DND-41 (cell line): ENCODE results near the gene NR4A1.

ENCODE experiments used
- ATAC-seq: fragments of 200-7000 bp; cut with Tn5 transposase; 3 replicates; pipeline ENCODE4 v1.9.1; 2021; ENCODE audit warnings: low read depth; ENCODE audit not compliant: insufficient read depth
- DNase-seq: peaks from one replicate; pipeline ENCODE4 v3.0.0-alpha.2; 2020
- H2AFZ ChIP-seq: 2 replicates; pipeline ENCODE4 v1.6.0; 2012; ENCODE audit warnings: low read depth, low read length
- H3K27ac ChIP-seq: 2 replicates; pipeline ENCODE4 v1.5.1; 2012; ENCODE audit warnings: low read length, inconsistent platforms
- H3K27me3 ChIP-seq: fragments of 200-600 bp; sonication (generic); 2 replicates; pipeline ENCODE4 v1.6.0; 2012; ENCODE audit warnings: low read length, mild to moderate bottlenecking, inconsistent platforms; ENCODE audit not compliant: insufficient read depth, poor library complexity
- H3K36me3 ChIP-seq: 2 replicates; pipeline ENCODE4 v1.5.1; 2012; ENCODE audit warnings: low read length, inconsistent platforms; ENCODE audit not compliant: insufficient read depth
- H3K4me1 ChIP-seq: 2 replicates; pipeline ENCODE4 v1.5.1; 2012; ENCODE audit warnings: mild to moderate bottlenecking, low read length; ENCODE audit not compliant: insufficient read depth
- H3K4me2 ChIP-seq: 2 replicates; pipeline ENCODE4 v1.6.0; 2012; ENCODE audit warnings: mild to moderate bottlenecking, moderate library complexity, low read length, inconsistent platforms; ENCODE audit not compliant: insufficient read depth
- H3K4me3 ChIP-seq, 2 experiments: fragments of 200-600 bp in 1 of 2; shearing (Covaris generic) in 1 of 2; 2 replicates each; pipeline ENCODE4 v1.5.1; 2012 to 2016; ENCODE audit warnings: inconsistent platforms in 2 of 2, low read length in 2 of 2, mild to moderate bottlenecking in 2 of 2, low read depth in 1 of 2, moderate library complexity in 1 of 2
- H3K79me2 ChIP-seq: 2 replicates; pipeline ENCODE4 v1.6.0; 2012; ENCODE audit warnings: low read length, inconsistent platforms; ENCODE audit not compliant: insufficient read depth
- H3K9ac ChIP-seq: 2 replicates; pipeline ENCODE4 v1.6.0; 2012; ENCODE audit warnings: low read depth, mild to moderate bottlenecking, inconsistent platforms, low read length, moderate library complexity
- H3K9me3 ChIP-seq: 2 replicates; pipeline ENCODE4 v1.5.1; 2012; ENCODE audit warnings: low read length, moderate library complexity, mild to moderate bottlenecking, inconsistent platforms; ENCODE audit not compliant: insufficient read depth, severe bottlenecking
- H4K20me1 ChIP-seq: 2 replicates; pipeline ENCODE4 v1.6.0; 2012; ENCODE audit warnings: low read length; ENCODE audit not compliant: insufficient read depth
- CTCF ChIP-seq: IDR thresholded peaks from 2 replicates; pipeline ENCODE4 v1.5.1; 2012; ENCODE audit warnings: borderline replicate concordance, low read length, moderate library complexity, mild to moderate bottlenecking; ENCODE audit not compliant: poor library complexity, severe bottlenecking; ENCODE audit errors: extremely low read depth
- EZH2 ChIP-seq: IDR thresholded peaks from 3 replicates; pipeline ENCODE4 v1.6.1; 2012; ENCODE audit warnings: borderline replicate concordance, low read depth, mild to moderate bottlenecking, moderate library complexity, low read length, inconsistent platforms; ENCODE audit not compliant: severe bottlenecking

The NR4A1 gene

GRCh38 chr12:52032804-52033445, 18.3 kb upstream of the NR4A1 start:
- TF ChIP-seq EZH2: no peak
- no peak for TF ChIP-seq CTCF
- H3K4me3 ChIP-seq: peak overlapping the region in 1 of 2 experiments; percentile 42; a peak in 2 of 4 replicates
- no peaks in the 10 kb centered on the region for H3K79me2 ChIP-seq
- peaks cover 31% of the 10 kb centered on the region for H4K20me1 ChIP-seq
- DNase-seq: peak; percentile 93
- no peaks in the 10 kb centered on the region for H3K36me3 ChIP-seq
- ATAC-seq: peak; percentile 99
- no peak overlapping the region for H2AFZ ChIP-seq
- peaks cover 31% of the 10 kb centered on the region for H3K4me1 ChIP-seq
- H3K9ac ChIP-seq: peak overlapping the region; percentile 30; the same call in 1 of the 2 replicates
- no peaks in the 10 kb centered on the region for H3K9me3 ChIP-seq
- no peak overlapping the region for H3K27ac ChIP-seq
- peak overlapping the region; percentile 65 for H3K4me2 ChIP-seq
- H3K27me3 ChIP-seq: peaks cover 41% of the 10 kb centered on the region

- H2AFZ ChIP-seq: no peak overlapping the region
- peaks cover 45% of the 10 kb centered on the region for H3K27me3 ChIP-seq
- H3K9me3 ChIP-seq: no peaks in the 10 kb centered on the region
- no peak overlapping the region for H3K27ac ChIP-seq
- peak overlapping the region; percentile 65 for H3K4me2 ChIP-seq
- peak overlapping the region; percentile 30; the same call in 1 of the 2 replicates for H3K9ac ChIP-seq
- H3K4me3 ChIP-seq: peak overlapping the region in 1 of 2 experiments; percentile 42; a peak in 2 of 4 replicates
- H3K4me1 ChIP-seq: peaks cover 31% of the 10 kb centered on the region
- DNase-seq (no peak), ATAC-seq (no peak)
- H3K79me2 ChIP-seq: no peaks in the 10 kb centered on the region
- no peaks in the 10 kb centered on the region for H3K36me3 ChIP-seq
- TF ChIP-seq EZH2 (no peak), CTCF (no peak)
- H4K20me1 ChIP-seq: peaks cover 35% of the 10 kb centered on the region
Measured at GRCh38 chr12:52033446-52034140, 17.6 kb upstream of the NR4A1 start.

GRCh38 chr12:52035190-52035589, 16.1 kb upstream of the NR4A1 start:
- Histone ChIP-seq H4K20me1 (peaks cover 46% of the 10 kb centered on the region), H3K9ac (no peak overlapping the region), H3K4me3 (no peak overlapping the region), H3K9me3 (no peaks in the 10 kb centered on the region), H3K4me1 (peaks cover 31% of the 10 kb centered on the region), H3K36me3 (no peaks in the 10 kb centered on the region), H3K27me3 (peaks cover 58% of the 10 kb centered on the region), H2AFZ (no peak overlapping the region), H3K4me2 (no peak overlapping the region), H3K79me2 (no peaks in the 10 kb centered on the region), H3K27ac (no peak overlapping the region)
- DNase-seq (no peak), ATAC-seq (no peak)
- TF ChIP-seq EZH2 (no peak), CTCF (no peak)
